ENCODE results near the gene TPRN.

DNA sequence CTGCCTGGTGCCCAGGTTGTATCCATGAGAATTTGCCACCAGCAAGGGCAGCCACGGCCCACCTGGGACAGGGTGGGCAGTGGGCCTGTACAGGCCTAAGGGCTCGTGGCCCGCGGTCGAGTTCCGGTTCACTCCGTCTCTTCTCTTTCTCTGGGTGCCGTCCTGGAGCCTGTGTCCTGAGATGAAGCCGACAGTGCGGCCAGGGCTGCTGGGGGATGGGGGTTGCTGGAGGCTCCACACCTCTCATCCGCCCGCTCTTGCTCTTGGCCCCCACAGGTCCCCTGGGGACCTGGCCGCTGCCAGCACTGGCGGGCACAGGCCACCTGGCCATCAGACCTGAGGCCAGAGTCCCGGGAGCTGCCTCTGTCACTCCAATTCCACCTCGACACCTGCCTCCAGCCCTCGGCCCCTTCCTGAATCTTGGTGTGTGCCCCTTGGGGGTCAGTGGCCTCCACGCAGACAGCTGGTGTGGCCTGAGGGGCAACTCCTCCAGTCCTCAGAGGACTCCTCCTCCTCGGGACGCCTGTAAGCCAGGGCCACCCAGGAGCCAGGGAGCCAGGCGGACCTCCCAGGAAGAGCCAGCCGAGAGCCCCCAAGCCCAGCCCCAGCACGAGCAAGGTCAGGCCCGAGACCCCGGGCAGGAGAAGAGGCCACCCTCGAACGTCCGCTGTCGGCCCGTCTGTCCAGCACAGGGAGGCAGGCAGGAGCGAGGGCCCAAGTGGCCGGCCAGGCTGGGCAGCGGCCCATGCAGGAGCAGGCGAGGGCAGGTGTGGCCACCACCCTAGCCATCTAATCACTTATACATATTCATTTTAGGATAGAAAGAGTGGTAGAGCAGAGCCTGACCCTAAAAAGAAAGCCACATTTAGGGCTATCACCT, 35.9 kb downstream of the TPRN start:
- TF ChIP-seq, protein P1, sequence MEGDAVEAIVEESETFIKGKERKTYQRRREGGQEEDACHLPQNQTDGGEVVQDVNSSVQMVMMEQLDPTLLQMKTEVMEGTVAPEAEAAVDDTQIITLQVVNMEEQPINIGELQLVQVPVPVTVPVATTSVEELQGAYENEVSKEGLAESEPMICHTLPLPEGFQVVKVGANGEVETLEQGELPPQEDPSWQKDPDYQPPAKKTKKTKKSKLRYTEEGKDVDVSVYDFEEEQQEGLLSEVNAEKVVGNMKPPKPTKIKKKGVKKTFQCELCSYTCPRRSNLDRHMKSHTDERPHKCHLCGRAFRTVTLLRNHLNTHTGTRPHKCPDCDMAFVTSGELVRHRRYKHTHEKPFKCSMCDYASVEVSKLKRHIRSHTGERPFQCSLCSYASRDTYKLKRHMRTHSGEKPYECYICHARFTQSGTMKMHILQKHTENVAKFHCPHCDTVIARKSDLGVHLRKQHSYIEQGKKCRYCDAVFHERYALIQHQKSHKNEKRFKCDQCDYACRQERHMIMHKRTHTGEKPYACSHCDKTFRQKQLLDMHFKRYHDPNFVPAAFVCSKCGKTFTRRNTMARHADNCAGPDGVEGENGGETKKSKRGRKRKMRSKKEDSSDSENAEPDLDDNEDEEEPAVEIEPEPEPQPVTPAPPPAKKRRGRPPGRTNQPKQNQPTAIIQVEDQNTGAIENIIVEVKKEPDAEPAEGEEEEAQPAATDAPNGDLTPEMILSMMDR (IDR thresholded peaks at IDR 0.05) = no peak
- no peak for TF ChIP-seq POLR2A (IDR thresholded peaks at IDR 0.05)

Measured in sigmoid colon (tissue), 3 donors.